WTC11 (cell line): ENCODE results near the gene HPS3. TPM values are rescaled to one million over a fixed set of nuclear protein-coding genes. Genes with fewer than 3 reads are reported as not detected.

Experiments used
- ATAC-seq: fragments of 200-7000 bp; cut with Tn5 transposase; 2 replicates; pipeline ENCODE4 v1.10.0; 2021; ENCODE audit warnings: mild to moderate bottlenecking, moderate library complexity
- CTCF ChIA-PET: fragments of 300-600 bp; sonication (Branson Sonifier 250); formaldehyde crosslinking; loops from one replicate; lab custom pipeline; 2021; ENCODE audit warnings: antibody characterized with exemption; lab: Charles Lee
- POLR2A ChIA-PET: fragments of 350-600 bp; sonication (Branson Sonifier 250); formaldehyde crosslinking; loops from one replicate; lab custom pipeline; 2021; ENCODE audit warnings: antibody characterized with exemption; lab: Charles Lee
- DNase-seq: peaks from one replicate; pipeline ENCODE4 v3.0.0; 2021; ENCODE audit warnings: low spot score
- H3K27ac Mint-ChIP-seq: 2 replicates; pipeline ENCODE4 v1.8.0; 2021; ENCODE audit warnings: mixed read lengths
- H3K27me3 Mint-ChIP-seq: 2 replicates; pipeline ENCODE4 v1.8.0; 2021; ENCODE audit warnings: low read depth, mild to moderate bottlenecking, moderate library complexity, mixed read lengths
- H3K36me3 Mint-ChIP-seq: 2 replicates; pipeline ENCODE4 v1.8.0; 2021; ENCODE audit warnings: mixed read lengths
- H3K4me1 Mint-ChIP-seq: 2 replicates; pipeline ENCODE4 v1.8.0; 2022; ENCODE audit warnings: mixed read lengths
- H3K4me3 Mint-ChIP-seq: 2 replicates; pipeline ENCODE4 v1.8.0; 2021; ENCODE audit warnings: mild to moderate bottlenecking, moderate library complexity, mixed read lengths
- H3K9me3 Mint-ChIP-seq: 2 replicates; pipeline ENCODE4 v1.8.0; 2021; ENCODE audit warnings: mixed read lengths
- ATF1 ChIP-seq: sonication (generic); formaldehyde crosslinking; IDR thresholded peaks from 2 replicates; pipeline ENCODE4 v1.8.1; 2023; ENCODE audit warnings: mild to moderate bottlenecking, moderate library complexity, missing genetic modification reagents
- CTCF ChIP-seq: fragments of 200-600 bp; IDR thresholded peaks from 2 replicates; pipeline ENCODE4 v1.8.0; 2022; ENCODE audit warnings: antibody characterized with exemption
- ESRRA ChIP-seq: sonication (generic); formaldehyde crosslinking; IDR thresholded peaks from 2 replicates; pipeline ENCODE4 v1.8.1; 2022; ENCODE audit warnings: mild to moderate bottlenecking, missing genetic modification reagents, borderline replicate concordance
- ETV6 ChIP-seq: sonication (generic); formaldehyde crosslinking; IDR thresholded peaks from 2 replicates; pipeline ENCODE4 v1.8.1; 2022; ENCODE audit warnings: mild to moderate bottlenecking, missing genetic modification reagents
- FOXP1 ChIP-seq: sonication (generic); formaldehyde crosslinking; IDR thresholded peaks from 2 replicates; pipeline ENCODE4 v1.8.0; 2022; ENCODE audit warnings: missing genetic modification reagents, mild to moderate bottlenecking, moderate library complexity, borderline replicate concordance
- HMGXB4 ChIP-seq: sonication (generic); formaldehyde crosslinking; IDR thresholded peaks from 2 replicates; pipeline ENCODE4 v1.8.1; 2023; ENCODE audit warnings: mild to moderate bottlenecking, moderate library complexity, missing genetic modification reagents
- KAT7 ChIP-seq: sonication (generic); formaldehyde crosslinking; IDR thresholded peaks from 2 replicates; pipeline ENCODE4 v1.8.1; 2023; ENCODE audit warnings: missing genetic modification reagents, mild to moderate bottlenecking, borderline replicate concordance
- MXD4 ChIP-seq: fragments of 250-450 bp; sonication (Bioruptor Pico); IDR thresholded peaks from 2 replicates; pipeline ENCODE4 v1.8.0; 2021; ENCODE audit warnings: mild to moderate bottlenecking, moderate library complexity, borderline replicate concordance
- MYBL2 ChIP-seq: sonication (generic); formaldehyde crosslinking; IDR thresholded peaks from 2 replicates; pipeline ENCODE4 v1.8.1; 2023; ENCODE audit warnings: mild to moderate bottlenecking, moderate library complexity, missing genetic modification reagents
- TCF7 ChIP-seq: sonication (generic); formaldehyde crosslinking; IDR thresholded peaks from 2 replicates; pipeline ENCODE4 v1.8.0; 2022; ENCODE audit warnings: mild to moderate bottlenecking, low read depth, missing genetic modification reagents, moderate library complexity
- ZBTB21 ChIP-seq: sonication (generic); formaldehyde crosslinking; IDR thresholded peaks from 2 replicates; pipeline ENCODE4 v1.8.1; 2023; ENCODE audit warnings: mild to moderate bottlenecking, missing genetic modification reagents, borderline replicate concordance
- ZMAT4 ChIP-seq: fragments of 250-450 bp; sonication (Bioruptor Pico); IDR thresholded peaks from 2 replicates; pipeline ENCODE4 v1.9.0; 2021; ENCODE audit warnings: mild to moderate bottlenecking
- ZNF219 ChIP-seq: sonication (generic); formaldehyde crosslinking; IDR thresholded peaks from 2 replicates; pipeline ENCODE4 v1.8.0; 2023; ENCODE audit warnings: missing genetic modification reagents, mild to moderate bottlenecking, borderline replicate concordance
- ZNF425 ChIP-seq: fragments of 250-450 bp; sonication (Bioruptor Pico); conservative IDR thresholded peaks from 2 replicates; pipeline ENCODE4 v1.9.0; 2021; ENCODE audit warnings: mild to moderate bottlenecking
- total RNA-seq: library from RNA; stranded (reverse); gene quantifications from 3 replicates; pipeline ENCODE4 v1.2.3, GENCODE V29; 2021
- TF ChIP-seq, protein P1 (sequence below): fragments of 250-450 bp; sonication (Bioruptor Pico); IDR thresholded peaks from 2 replicates; pipeline ENCODE4 v1.8.0; 2021; ENCODE audit warnings: mild to moderate bottlenecking
- TF ChIP-seq, protein P2 (sequence below): sonication (generic); formaldehyde crosslinking; IDR thresholded peaks from 2 replicates; pipeline ENCODE4 v1.8.0; 2022; ENCODE audit warnings: missing genetic modification reagents
- TF ChIP-seq, protein P3 (sequence below): sonication (generic); formaldehyde crosslinking; IDR thresholded peaks from 2 replicates; pipeline ENCODE4 v1.8.0; 2022; ENCODE audit warnings: mild to moderate bottlenecking, missing genetic modification reagents
- TF ChIP-seq, protein P4 (sequence below): sonication (generic); formaldehyde crosslinking; IDR thresholded peaks from 2 replicates; pipeline ENCODE4 v1.8.1; 2023; ENCODE audit warnings: mild to moderate bottlenecking, missing genetic modification reagents, moderate library complexity

HPS3 gene
- total RNA-seq, 1 experiment from 2014 or later = 51.3 TPM

GRCh38 chr3:149090461-149090860, 39.0 kb upstream of the HPS3 start:
- DNase-seq = no peak
- ATAC-seq = no peak
- ChIA-PET POLR2A (no interaction called here), CTCF (interaction anchor here (1.2 to 2.1 kb wide), 2 partner anchors 133 to 135 kb away, joined by 5 to 7 read pairs; no protein-coding TSS in a partner anchor)
- TF ChIP-seq MXD4 (CRISPR knock-in tag) (no peak), ZBTB21 (CRISPR knock-in tag) (no peak), ZNF219 (no peak), TCF7 (CRISPR knock-in tag) (no peak), ATF1 (CRISPR knock-in tag) (no peak), ETV6 (no peak), CTCF (no peak), ZNF425 (CRISPR knock-in tag) (no peak), HMGXB4 (no peak), ZMAT4 (CRISPR knock-in tag) (no peak), ESRRA (no peak), FOXP1 (CRISPR knock-in tag) (no peak), MYBL2 (CRISPR knock-in tag) (no peak), KAT7 (CRISPR knock-in tag) (no peak)
- TF ChIP-seq, protein P1, sequence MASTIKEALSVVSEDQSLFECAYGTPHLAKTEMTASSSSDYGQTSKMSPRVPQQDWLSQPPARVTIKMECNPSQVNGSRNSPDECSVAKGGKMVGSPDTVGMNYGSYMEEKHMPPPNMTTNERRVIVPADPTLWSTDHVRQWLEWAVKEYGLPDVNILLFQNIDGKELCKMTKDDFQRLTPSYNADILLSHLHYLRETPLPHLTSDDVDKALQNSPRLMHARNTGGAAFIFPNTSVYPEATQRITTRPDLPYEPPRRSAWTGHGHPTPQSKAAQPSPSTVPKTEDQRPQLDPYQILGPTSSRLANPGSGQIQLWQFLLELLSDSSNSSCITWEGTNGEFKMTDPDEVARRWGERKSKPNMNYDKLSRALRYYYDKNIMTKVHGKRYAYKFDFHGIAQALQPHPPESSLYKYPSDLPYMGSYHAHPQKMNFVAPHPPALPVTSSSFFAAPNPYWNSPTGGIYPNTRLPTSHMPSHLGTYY = no peak
- TF ChIP-seq, protein P2, sequence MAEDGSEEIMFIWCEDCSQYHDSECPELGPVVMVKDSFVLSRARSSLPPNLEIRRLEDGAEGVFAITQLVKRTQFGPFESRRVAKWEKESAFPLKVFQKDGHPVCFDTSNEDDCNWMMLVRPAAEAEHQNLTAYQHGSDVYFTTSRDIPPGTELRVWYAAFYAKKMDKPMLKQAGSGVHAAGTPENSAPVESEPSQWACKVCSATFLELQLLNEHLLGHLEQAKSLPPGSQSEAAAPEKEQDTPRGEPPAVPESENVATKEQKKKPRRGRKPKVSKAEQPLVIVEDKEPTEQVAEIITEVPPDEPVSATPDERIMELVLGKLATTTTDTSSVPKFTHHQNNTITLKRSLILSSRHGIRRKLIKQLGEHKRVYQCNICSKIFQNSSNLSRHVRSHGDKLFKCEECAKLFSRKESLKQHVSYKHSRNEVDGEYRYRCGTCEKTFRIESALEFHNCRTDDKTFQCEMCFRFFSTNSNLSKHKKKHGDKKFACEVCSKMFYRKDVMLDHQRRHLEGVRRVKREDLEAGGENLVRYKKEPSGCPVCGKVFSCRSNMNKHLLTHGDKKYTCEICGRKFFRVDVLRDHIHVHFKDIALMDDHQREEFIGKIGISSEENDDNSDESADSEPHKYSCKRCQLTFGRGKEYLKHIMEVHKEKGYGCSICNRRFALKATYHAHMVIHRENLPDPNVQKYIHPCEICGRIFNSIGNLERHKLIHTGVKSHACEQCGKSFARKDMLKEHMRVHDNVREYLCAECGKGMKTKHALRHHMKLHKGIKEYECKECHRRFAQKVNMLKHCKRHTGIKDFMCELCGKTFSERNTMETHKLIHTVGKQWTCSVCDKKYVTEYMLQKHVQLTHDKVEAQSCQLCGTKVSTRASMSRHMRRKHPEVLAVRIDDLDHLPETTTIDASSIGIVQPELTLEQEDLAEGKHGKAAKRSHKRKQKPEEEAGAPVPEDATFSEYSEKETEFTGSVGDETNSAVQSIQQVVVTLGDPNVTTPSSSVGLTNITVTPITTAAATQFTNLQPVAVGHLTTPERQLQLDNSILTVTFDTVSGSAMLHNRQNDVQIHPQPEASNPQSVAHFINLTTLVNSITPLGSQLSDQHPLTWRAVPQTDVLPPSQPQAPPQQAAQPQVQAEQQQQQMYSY = no peak
- TF ChIP-seq, protein P3, sequence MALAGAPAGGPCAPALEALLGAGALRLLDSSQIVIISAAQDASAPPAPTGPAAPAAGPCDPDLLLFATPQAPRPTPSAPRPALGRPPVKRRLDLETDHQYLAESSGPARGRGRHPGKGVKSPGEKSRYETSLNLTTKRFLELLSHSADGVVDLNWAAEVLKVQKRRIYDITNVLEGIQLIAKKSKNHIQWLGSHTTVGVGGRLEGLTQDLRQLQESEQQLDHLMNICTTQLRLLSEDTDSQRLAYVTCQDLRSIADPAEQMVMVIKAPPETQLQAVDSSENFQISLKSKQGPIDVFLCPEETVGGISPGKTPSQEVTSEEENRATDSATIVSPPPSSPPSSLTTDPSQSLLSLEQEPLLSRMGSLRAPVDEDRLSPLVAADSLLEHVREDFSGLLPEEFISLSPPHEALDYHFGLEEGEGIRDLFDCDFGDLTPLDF (CRISPR knock-in tag) = no peak
- TF ChIP-seq, protein P4, sequence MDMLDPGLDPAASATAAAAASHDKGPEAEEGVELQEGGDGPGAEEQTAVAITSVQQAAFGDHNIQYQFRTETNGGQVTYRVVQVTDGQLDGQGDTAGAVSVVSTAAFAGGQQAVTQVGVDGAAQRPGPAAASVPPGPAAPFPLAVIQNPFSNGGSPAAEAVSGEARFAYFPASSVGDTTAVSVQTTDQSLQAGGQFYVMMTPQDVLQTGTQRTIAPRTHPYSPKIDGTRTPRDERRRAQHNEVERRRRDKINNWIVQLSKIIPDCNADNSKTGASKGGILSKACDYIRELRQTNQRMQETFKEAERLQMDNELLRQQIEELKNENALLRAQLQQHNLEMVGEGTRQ (CRISPR knock-in tag) = no peak
- Mint-ChIP-seq H3K4me1 (peaks cover 3% of the 10 kb centered on the region), H3K4me3 (no peak overlapping the region), H3K36me3 (peaks cover 4% of the 10 kb centered on the region; the same call in 1 of the 2 replicates), H3K9me3 (peaks cover 4% of the 10 kb centered on the region), H3K27ac (no peak overlapping the region), H3K27me3 (peaks cover 25% of the 10 kb centered on the region)
